Measurements from ENCODE around the gene ZNF423. TPM values are rescaled to one million over a fixed set of nuclear protein-coding genes. Genes with fewer than 3 reads are reported as not detected.
"Not testable (repeated sequence)": the region's sequence is repeated elsewhere in the genome, so short reads cannot be mapped to it uniquely, and the experiment has no call there.

ZNF423 gene
- total RNA-seq, 1 donor from 2014 or later, result 0.21 TPM

DNA sequence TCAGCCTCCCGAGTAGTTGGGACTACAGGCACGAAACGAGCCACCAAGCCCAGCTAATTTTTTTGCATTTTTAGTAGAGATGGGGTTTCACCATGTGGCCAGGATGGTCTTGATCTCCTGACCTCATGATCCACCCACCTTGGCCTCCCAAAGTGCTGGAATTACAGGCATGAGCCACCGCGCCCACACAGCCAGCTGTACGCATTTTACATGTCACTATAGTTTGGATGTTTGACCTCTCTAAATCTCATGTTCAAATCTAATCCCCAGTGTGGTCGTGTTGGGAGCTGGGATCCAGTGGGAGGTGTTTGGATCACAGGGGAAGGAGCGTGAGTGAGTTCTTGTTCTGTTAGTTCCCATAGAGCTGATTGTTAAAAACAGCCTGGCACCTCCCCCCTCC, 293.0 kb downstream of the ZNF423 start:
- not testable (repeated sequence) for DNase-seq (ENCODE audit: low read depth)

DNA sequence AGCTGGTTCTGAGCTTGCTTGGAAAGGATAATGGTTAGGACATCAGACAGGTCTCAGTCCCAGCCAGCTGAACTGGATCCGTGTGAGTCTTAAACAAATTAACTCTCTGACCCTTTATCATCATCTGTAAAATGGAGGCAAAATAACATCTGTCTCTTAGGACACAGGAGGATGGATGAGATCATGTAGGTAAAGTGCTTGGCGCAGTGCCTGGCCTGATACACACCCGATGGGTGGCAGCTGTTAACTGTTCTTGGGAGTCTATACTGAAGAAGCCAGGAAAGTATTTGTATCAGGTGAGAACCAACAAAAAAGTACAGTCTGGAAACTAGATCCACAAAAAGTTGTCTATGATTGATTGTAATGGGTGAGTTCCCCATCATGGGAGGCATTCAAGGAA, 293.7 kb downstream of the ZNF423 start:
- DNase-seq (ENCODE audit: low read depth), result no peak

DNA sequence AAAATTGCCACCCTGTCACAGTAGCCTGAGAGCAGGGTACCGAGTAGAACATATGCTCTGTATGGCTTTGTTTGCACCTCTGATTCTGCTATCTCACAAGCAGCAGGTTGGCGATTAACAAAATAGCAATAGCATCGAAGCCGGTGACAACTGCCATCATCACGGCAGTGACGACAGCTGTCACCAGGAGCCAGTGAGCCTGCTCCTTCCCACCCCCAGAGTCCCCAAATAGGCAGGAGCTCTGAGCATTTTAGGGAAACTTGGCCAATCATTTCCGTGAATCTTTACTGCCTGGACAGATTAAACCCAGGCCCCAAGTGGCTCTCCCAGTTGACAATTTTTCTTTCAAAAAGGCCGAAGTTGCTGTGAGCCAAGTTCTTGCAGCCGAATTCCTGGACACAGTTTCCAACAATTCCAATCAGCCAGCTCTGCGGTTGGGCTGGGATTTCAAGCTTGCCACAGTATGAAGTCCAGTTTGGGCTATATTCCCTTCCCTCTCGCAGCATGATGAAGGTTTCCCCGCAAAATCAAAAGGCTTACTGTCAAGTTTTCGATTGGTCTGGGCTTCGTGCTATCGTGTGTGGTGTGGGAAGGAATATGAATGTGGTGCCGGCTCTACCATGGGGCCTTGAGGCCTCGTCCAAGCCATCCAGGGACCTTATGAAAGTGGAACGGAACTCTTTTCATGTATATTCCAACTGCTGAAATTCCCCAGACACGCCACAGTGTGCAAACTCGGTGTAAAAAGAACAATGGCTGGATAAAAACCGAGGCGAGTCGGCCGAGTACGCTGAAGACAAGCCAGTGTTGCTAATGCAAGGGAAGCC, 295.7 kb downstream of the ZNF423 start:
- DNase-seq (ENCODE audit: low read depth), result peak; percentile 32

DNA sequence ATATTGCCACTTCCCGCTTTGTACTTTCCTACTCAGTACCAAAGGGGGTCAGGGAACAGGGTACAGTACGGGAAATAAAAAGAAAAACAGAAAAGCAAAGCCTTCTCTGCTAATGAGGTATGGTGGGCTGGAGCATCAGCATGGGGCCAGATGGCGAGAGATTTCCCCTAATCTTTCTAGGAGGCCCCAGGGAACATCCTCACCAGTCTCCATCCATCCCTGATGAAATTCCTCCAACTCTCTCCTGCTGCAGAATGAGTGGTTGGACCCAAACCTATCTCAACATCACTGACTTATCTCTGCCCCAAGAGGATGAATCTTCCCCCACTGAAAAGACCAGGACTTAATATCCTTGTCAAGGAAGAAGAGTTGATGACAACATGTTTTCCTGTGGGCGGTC, 296.7 kb downstream of the ZNF423 start:
- no peak for DNase-seq (ENCODE audit: low read depth)

DNA sequence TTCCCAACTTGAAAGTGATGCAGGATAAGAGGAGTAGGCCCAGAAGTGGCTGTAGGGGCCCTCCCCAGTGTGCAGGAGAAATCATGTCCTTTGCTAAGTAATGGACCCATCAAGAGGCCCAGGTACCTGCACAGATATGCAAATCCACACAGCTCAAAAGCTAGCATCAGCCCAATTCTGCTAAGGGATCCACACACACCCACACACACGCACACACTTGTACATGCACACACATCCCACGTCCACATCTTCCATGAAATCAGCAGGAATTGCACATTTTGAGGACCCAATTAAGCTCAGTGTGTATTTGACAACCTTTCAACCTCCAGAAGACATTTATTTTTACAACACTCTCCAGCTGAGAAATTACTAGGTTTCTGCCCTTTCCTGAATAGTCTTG, 297.5 kb downstream of the ZNF423 start:
- no peak for DNase-seq (ENCODE audit: low read depth)

DNA sequence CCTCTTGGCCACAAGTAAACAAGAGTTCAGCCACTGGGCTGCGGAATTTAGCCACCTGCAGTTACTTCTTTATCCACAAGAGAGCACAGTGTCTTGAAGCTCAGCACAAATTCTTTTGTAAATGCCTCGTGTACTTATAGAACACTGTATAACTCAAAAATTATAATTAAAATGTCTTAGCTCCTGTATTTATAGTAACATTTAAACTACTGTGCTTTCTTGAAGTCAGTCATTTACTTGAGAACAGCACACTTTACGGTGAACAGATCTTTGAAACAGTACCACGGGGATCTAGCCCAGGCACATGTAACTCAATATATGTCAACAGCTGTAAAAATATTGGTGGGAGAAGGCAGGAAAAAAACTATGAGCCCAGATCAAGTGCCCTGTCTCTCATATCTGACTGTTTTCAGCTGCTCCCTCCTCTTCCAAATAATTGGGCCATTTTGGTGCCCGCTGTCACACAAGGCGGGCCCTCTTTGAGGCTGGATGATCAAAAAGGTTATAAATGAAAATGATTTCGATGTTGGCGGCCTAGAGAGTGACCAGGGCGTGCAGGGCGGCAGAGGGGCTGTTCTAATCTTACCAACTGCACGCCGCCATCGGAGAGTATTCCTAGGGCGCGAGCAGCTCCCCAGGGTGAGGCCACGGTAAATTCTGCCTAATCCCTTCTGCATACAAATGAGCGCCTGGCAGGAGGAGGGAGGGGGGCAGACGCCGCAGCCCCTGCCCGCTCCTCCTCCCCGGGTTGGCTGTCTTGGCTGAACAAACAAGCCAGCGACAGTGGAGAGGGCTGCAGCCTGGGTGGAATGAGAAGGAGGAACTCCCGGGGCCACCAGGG, 299.1 kb downstream of the ZNF423 start:
- DNase-seq (ENCODE audit: low read depth), result peak; percentile 36

DNA sequence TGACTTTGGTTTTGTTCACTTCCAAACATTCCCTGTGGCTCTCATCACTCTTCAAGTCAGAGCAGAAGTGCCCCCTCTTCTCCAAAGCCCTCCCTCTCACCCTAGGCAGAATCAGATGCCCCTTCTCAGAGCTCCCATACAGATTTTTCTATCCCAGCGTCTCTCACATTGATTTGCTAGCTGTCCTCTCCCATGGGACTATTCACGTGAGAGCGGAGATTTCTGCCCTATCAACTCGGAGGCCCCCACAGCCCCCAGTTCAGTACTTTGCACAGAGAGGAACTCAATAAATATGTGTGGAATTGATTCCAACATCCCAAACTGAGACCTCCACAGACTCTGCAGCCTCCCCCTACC, 299.7 kb downstream of the ZNF423 start:
- DNase-seq (ENCODE audit: low read depth), result no peak

DNA sequence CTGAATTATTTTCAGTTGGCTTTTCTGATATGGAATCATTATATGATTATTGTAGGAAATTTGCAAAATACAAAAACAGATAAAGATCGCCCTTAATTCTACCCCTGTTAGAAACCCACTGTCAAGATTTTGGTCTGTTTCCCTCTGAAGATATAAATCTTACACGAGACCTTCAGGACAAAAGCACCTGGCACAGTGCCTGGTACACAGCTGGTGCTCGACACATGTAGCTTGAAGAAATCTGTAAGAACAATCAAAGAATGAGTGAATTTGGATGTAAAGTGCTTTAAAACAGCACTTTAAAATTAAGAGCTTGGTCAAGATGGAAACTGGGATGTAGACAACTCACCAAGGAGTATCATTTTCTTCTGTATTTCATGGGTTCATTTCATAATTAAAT, 301.2 kb downstream of the ZNF423 start:
- no peak for DNase-seq (ENCODE audit: low read depth)

DNA sequence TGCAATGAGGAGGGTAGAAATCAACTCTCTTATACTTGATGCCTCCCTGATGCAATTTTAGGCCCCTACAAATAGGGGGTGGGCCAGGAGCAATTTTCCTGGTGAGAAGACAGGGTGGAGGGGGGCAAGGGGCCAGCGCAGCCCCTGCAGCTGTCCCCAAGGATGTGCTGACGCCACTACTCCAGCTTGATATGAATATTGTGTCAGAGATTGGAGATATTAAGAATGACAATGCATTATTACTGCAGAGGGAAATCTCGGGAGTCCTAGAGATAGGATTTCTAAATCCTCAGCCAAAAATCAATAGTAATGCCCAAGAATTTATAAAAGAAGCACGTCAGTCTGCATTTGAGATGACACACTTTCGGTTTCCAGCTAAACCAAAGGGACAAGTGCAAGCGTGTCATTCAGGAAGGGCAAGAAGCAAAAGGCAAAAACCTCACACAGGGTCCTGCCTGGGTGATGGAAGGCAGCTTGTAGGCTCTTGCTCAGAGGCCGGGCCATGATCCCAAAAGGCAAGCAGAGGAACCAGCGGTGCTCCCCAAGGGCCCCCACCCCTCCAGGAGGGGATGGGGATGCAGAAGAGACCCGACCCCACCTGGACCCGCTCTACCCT, 303.5 kb downstream of the ZNF423 start:
- no peak for DNase-seq (ENCODE audit: low read depth)

DNA sequence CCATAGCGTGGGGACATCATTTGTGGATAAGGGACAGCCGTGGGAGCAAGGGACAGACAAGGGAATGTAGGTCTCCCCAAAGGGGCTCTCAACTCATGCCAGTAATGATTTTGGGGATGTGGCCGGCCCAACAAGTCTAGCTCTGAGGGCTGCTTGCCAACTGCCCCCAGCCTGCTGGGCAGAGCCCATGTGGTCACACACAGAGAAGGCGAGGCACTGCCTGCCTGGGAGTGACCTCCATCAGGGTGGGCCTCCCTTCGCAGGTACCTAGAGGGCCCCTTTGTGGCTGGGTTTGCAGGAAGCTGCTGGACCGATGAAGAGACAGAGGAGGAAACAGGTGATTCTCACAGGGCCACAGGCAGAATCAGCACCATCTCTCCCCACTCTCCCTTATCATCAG, 305.2 kb downstream of the ZNF423 start:
- no peak for DNase-seq (ENCODE audit: low read depth)

DNA sequence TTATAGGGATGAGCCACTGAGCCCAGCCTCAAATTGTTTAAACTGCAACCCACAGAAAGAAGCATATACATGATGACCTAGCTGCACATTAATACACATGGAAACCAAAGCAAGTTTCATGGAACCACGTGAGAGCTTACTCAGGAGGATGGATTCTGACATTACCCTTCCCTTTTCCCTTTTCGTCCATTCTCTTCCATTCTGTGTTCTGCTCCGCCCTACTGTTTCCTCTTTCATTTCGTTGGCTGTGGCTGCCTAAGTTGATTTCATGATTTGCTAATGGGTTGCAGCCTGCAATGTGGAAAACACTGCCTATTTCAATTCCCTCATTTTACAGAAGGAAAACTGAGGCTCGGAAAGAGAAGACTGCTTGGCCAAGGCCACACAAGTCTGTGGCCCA, 305.8 kb downstream of the ZNF423 start:
- no peak for DNase-seq (ENCODE audit: low read depth)

DNA sequence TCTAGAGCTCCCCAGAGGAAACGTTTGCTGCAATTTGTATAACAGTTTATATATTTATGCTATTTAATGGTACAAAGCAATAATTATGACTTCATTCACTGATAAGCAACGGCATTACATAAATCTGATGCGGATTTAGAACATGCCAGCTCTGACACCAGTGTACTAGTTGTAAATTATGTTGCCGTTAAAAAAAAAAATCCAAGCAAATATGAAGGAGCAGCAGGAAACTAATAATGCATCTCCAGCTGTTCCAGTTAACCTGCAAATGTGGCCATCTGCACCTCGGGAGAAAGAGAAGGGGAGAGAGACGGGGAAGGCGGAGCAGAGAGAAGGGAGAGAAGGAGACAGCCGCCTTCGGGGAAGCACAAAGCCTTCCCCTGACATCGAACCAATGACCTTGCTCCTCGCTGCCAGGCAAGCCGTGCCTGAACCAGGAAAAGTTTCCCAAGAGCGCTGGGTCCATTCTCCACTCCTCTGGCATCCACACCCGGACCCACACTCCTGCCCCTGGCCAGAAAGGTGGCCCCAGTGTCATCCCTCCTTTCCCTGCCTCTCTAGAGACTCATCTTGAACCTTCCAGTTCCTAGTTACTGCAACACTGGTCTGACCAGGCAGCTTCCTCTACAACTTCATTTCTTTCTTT, 307.5 kb downstream of the ZNF423 start:
- no peak for DNase-seq (ENCODE audit: low read depth)

DNA sequence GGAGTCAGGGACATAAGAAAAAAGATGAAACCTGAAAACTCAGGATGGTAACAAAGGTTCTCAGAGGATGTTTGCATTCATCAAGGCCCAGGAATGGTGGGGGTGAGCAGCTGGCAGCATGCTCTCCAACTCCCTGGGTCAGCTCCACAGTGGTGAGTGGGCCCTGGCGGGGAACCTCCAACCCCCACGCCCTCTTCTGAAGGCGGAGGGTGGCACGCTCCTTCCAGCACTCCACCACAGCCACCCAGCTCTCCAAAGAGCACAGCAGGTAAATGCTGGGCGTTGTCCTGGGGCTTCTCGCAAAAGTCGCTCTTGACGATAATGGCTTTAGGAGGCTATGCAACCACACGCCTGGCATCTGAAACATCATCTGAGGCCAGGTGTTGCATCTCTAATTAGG, 308.5 kb downstream of the ZNF423 start:
- no peak for DNase-seq (ENCODE audit: low read depth)

DNA sequence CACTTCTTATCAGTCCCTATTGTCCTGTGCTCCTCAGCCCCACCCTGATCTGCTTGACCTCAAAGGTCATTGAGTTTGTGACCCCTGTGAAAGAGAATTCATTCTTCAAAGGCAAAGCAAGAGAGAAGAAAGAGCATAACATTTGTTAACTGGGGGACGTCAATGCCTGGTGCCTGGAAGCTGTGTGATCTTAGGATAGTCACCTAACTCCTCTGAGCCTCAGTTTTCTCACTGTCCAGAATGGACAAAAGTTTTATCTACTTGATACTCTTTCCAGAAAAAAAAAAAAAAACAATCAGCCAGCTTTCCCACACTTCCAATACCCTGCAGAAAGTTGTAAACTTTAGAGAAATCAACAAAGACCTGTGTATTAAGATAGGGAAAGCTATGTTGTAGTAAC, 309.2 kb downstream of the ZNF423 start:
- no peak for DNase-seq (ENCODE audit: low read depth)

DNA sequence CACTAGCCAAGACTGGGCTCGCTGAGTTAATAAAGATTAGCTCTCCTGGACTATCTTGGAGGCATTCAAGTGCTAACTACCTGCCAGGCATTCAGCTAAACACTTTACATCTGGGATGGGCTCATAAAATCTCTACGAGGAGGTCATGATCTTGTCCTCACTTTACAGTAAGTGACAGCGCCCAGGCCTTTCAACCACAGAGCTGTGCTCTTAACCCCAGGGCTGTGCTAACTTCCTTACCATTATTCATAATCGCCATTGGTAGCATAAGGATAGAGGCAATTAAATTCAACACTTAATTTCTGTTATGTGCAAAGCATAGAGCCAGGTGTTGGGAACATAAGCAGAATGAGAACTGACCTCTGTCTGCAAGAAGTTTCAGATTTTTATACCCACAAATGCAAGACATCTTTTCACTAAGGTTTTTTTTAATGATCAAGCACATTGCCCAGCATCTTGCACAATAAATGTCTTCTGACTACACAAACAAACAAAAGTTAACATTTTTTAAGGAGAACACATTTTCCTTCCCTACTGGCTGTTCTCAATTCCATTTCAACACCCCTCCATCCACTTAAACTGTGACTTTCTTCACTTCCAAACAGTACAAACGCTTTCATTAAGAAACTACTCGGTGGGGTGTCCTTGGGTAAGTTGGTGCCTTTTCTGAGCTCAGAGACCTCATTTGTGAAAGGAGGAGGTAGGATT, 310.0 kb downstream of the ZNF423 start:
- no peak for DNase-seq (ENCODE audit: low read depth)

DNA sequence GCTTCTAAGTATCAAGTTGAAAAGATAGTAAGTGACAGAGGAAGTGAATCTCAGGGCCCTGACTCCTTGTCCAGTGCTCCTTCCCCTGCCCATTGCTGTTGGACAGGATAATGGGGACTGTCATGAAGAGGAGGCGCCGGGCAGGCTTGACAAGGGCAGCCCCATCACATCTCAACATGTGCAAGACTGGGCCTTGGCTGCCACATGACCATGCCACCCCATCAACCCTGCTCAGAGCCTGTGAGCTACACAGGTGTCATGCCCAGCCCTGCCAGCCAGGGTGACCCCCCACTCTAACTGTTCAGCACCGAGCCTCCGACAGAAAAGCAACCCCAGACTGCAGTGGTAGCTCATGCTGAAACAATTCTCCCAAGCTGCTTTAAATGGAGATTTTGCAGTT, 310.7 kb downstream of the ZNF423 start:
- no peak for DNase-seq (ENCODE audit: low read depth)

DNA sequence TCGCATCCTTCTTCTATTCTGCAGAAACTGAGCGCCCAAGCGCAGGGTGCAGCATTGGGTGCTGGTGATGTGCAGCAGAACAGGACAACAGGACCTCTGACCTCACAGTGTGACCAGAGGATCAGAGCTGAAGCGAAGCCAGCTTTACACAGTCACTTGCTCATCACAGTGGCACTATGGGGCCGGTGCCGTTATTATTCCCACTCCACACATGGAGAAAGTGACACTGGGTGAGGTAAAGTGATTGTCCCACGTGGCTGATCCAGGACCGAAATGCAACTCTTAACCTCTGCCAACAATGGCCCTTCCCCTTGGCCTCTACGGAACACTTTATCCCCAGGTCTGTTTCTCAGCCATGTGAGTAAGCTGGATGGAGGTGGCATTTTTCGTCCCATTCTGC, 311.1 kb downstream of the ZNF423 start:
- no peak for DNase-seq (ENCODE audit: low read depth)

DNA sequence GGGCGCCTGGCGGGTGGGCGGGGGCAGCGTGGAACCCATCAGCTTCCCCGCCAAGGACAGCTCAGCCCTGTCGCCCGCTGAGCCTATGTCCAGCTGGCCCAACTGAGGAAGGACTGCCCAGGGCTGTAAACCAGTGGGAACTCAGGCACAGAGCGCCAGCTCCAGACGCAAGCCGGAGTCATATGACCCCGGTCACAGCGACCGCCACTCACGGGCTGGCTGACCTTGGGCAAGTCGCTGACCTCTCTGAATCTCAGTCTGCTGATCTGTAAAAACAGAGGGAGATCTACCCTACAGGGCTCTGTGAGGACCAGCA, 312.3 kb downstream of the ZNF423 start:
- no peak for DNase-seq (ENCODE audit: low read depth)

DNA sequence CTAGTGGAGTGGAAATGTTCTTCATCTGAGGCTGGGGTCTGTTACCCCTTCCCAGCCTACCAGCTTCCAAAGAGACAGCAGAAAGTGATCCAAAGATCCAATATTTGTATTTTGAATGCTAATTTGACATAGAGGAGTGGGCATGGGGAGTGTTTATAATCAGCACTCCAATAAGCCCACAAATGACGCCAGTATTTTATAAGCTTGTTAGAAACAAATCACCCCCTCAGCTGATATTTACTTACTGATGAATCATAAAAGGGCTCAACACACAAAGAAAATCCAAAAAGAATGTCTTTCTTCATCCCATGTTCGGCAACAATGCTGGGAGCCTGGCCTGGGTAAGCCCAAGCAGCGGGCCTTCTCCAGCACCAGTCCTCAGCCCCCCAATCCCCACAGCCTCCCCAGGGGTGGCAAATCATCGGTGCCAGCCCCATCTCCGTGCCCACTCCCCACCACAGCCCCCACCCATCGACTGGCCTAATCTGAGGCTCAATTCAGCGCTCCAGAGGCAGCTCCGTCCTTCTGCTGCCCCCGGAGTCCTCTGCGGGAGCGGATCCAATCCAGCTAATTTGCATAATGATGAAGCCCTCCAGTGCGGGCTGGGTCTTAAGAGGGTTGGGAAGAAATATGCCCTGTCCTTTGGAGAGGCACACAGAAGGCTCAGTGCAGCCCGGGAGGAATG, 312.8 kb downstream of the ZNF423 start:
- no peak for DNase-seq (ENCODE audit: low read depth)

DNA sequence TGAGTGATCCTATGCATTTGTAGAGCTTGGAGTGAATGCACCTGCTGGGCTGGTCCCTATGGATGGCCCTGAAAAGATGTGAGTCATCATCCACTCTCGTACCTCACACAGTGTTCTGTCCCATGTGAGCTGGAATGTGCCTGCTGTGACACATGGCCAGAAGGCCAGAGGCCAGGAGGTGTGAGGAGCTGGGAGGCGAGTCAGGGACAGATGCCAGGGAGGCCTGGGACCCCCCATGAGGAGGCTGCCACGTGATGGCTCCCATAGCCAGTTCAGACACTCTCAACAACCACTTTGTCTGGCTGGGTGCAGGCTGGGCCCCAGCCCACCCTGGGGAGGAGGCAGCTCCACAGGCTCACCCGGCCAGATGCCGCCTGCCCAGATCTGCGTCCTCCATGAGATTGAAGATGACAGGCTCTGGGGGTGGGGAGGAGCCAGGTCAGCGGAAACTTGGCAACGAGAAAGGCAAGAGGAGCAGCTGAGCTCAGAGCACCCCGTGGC, 313.5 kb downstream of the ZNF423 start:
- no peak for DNase-seq (ENCODE audit: low read depth)

DNA sequence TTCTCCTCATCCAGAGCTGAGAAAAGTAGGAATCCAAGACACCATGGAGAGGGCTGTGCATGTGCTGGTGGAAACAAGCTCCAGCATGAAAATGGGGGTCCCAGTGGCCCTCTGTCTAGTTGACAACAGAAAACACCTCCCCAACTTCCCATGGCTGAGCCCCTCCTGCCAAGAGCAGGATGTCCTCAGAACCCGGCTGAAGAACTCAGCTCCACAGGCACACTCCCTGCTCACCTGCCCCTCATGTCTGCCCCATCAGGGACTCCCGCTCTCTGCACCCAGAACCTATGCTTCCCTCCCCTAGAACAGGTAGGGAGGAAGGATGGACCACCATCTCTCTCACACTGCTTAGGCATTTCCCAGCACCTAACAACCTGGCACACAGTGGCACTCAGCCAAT, 315.1 kb downstream of the ZNF423 start:
- DNase-seq (ENCODE audit: low read depth), result no peak

Data from myocyte (in vitro differentiated cells).